ENCODE data around the gene FNTB.

Gene FNTB

GRCh38 chr14:65042296-65042695 lies 55.6 kb downstream of the FNTB start:
- DNase-seq (ENCODE audit: low read depth in 2 of 2): no peak
- no peak overlapping the region for H3K4me3 ChIP-seq (replicated peaks in 1 of 2; ENCODE audit: low read depth in 2 of 2, low read length in 2 of 2)
- TF ChIP-seq, protein P1, sequence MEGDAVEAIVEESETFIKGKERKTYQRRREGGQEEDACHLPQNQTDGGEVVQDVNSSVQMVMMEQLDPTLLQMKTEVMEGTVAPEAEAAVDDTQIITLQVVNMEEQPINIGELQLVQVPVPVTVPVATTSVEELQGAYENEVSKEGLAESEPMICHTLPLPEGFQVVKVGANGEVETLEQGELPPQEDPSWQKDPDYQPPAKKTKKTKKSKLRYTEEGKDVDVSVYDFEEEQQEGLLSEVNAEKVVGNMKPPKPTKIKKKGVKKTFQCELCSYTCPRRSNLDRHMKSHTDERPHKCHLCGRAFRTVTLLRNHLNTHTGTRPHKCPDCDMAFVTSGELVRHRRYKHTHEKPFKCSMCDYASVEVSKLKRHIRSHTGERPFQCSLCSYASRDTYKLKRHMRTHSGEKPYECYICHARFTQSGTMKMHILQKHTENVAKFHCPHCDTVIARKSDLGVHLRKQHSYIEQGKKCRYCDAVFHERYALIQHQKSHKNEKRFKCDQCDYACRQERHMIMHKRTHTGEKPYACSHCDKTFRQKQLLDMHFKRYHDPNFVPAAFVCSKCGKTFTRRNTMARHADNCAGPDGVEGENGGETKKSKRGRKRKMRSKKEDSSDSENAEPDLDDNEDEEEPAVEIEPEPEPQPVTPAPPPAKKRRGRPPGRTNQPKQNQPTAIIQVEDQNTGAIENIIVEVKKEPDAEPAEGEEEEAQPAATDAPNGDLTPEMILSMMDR (IDR thresholded peaks at IDR 0.05; ENCODE audit: low read depth, low read length): no peak

- DNase-seq (ENCODE audit: low read depth in 2 of 2): no peak
- H3K4me3 ChIP-seq (replicated peaks in 1 of 2; ENCODE audit: low read depth in 2 of 2, low read length in 2 of 2): no peak overlapping the region
- TF ChIP-seq, protein P1 (IDR thresholded peaks at IDR 0.05; ENCODE audit: low read depth, low read length): no peak
These were observed 56.2 kb downstream of the FNTB start for GRCh38 chr14:65042731-65043372.

DNA sequence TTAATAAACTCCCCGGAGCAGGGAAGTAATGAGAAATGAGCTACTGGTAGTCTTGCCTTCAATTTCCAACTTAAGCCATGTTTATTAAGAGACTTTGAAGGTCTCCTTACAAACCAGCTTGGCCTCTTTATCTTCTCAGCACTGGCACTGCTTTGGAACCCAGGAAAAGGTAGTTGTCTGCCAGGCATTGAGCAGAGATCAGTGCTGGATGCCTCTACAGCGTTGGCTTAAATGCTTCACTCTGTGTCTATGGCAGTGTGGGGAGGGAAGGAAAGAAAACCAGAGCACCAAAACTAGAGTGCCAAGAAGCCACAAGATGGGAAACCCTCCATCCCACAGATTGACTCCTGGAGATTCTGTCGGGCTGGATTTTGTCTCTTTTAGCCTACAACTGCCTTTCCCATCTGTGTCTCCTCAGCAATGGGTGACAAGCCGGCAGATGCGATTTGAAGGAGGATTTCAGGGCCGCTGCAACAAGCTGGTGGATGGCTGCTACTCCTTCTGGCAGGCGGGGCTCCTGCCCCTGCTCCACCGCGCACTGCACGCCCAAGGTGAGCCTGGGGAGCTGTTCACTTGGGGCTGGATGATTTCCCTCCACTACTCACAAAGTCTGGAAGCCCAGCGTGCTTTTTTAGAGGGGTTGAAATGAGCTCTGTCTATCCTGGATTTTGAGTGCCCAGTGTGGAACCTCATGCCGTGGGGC lies 57.3 kb downstream of the FNTB start:
- H3K4me3 ChIP-seq (replicated peaks in 1 of 2; ENCODE audit: low read depth in 2 of 2, low read length in 2 of 2): no peak overlapping the region
- TF ChIP-seq, protein P1 (IDR thresholded peaks at IDR 0.05; ENCODE audit: low read depth, low read length): no peak
- DNase-seq (ENCODE audit: low read depth in 2 of 2): no peak

GRCh38 chr14:65044596-65044959 lies 57.9 kb downstream of the FNTB start:
- H3K4me3 ChIP-seq (replicated peaks in 1 of 2; ENCODE audit: low read depth in 2 of 2, low read length in 2 of 2): no peak overlapping the region
- no peak for DNase-seq (ENCODE audit: low read depth in 2 of 2)
- TF ChIP-seq, protein P1 (IDR thresholded peaks at IDR 0.05; ENCODE audit: low read depth, low read length): no peak

DNA sequence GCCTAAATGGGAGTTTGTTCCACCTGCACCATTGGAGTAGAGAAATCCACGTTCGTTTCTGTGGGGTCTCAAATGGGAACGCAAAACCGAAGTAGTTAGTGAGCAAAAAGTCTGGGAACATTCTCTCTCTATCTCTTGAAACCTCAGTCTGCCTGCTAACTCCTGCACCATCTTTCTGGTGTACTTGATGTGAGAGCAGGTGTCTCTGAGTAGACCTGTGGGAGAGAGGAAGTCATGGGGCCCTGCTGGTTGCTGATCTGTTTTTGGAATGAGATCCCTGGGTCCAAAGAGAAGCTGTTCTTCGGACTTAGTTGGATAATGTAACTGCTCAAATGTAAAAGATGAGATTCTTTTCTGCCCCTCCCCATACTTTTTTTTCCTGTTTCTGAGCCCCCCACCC lies 58.3 kb downstream of the FNTB start:
- H3K4me3 ChIP-seq (replicated peaks in 1 of 2; ENCODE audit: low read depth in 2 of 2, low read length in 2 of 2): no peak overlapping the region
- TF ChIP-seq, protein P1 (IDR thresholded peaks at IDR 0.05; ENCODE audit: low read depth, low read length): no peak
- no peak for DNase-seq (ENCODE audit: low read depth in 2 of 2)

- DNase-seq (ENCODE audit: low read depth in 2 of 2): no peak
- no peak overlapping the region for H3K4me3 ChIP-seq (replicated peaks in 1 of 2; ENCODE audit: low read depth in 2 of 2, low read length in 2 of 2)
- TF ChIP-seq, protein P1 (IDR thresholded peaks at IDR 0.05; ENCODE audit: low read depth, low read length): no peak
These were observed 59.0 kb downstream of the FNTB start for GRCh38 chr14:65045709-65046108.
